Breast epithelium (tissue), 4 donors: ENCODE data around the gene DGKB. TPM values are rescaled to one million over a fixed set of nuclear protein-coding genes. Genes with fewer than 3 reads are reported as not detected.

ENCODE experiments used
- DNase-seq, 2 donors: peaks; one replicate each; pipeline ENCODE4 v3.0.0-alpha.2; 2019; ENCODE audit warnings: low spot score in 2 of 2
- H3K27ac ChIP-seq, 2 donors: fragments of 200-600 bp; sonication (generic) in 1 of 2; one replicate each; pipeline ENCODE4 v1.5.1; 2016 to 2019; ENCODE audit warnings: mild to moderate bottlenecking in 1 of 2
- H3K27me3 ChIP-seq, 2 donors: fragments of 200-600 bp; sonication (generic) in 1 of 2; one replicate each; pipeline versions ENCODE4 v1.5.1 to v1.6.0; 2017 to 2019; ENCODE audit warnings: control low read depth in 1 of 2, mild to moderate bottlenecking in 1 of 2
- H3K36me3 ChIP-seq: fragments of 200-600 bp; one replicate; pipeline ENCODE4 v1.5.1; 2019
- H3K4me1 ChIP-seq, 2 donors: fragments of 200-600 bp; sonication (generic); one replicate each; pipeline ENCODE4 v1.5.1; 2016 to 2019; ENCODE audit warnings: control low read depth in 1 of 2
- H3K4me3 ChIP-seq, 3 donors: fragments of 200-600 bp; sonication (generic); 1 replicate in 2 of 3; 2 replicates in 1 of 3; pipeline ENCODE4 v1.5.1; 2016 to 2019; ENCODE audit warnings: mild to moderate bottlenecking in 3 of 3, moderate library complexity in 2 of 3
- H3K9me3 ChIP-seq, 2 donors: fragments of 200-600 bp; sonication (generic) in 1 of 2; one replicate each; pipeline ENCODE4 v1.5.1; 2016 to 2019; ENCODE audit warnings: control low read depth in 1 of 2
- CTCF ChIP-seq, 3 donors: fragments of 450-650 bp; IDR thresholded peaks; one replicate each; pipeline ENCODE4 v1.5.1; 2016 to 2017; ENCODE audit warnings: antibody characterized with exemption in 3 of 3, mild to moderate bottlenecking in 3 of 3, moderate library complexity in 3 of 3
- POLR2A ChIP-seq: fragments of 450-650 bp; IDR thresholded peaks from one replicate; pipeline ENCODE4 v1.6.1; 2016; ENCODE audit warnings: antibody characterized with exemption, mild to moderate bottlenecking, moderate library complexity
- POLR2AphosphoS5 ChIP-seq, 3 donors: sonication (generic); formaldehyde crosslinking; IDR thresholded peaks; one replicate each; pipeline ENCODE4 v1.6.1; 2017; ENCODE audit warnings: antibody characterized with exemption in 3 of 3
- intact Hi-C: fragments of 100-400 bp; cut with DNase I; formaldehyde crosslinking; loops from one replicate; pipeline ENCODE4 v1.15.1; 2023; ENCODE audit warnings: low total_unique reads
- total RNA-seq, 3 donors: library from RNA; depleted of rRNA; stranded (reverse); fragments of >200 nt; gene quantifications; one replicate each; pipeline ENCODE4 v1.1.0, GENCODE V29; 2016

Gene DGKB
- total RNA-seq, 3 donors from 2014 or later: 0.16 to 0.44 (median 0.33) TPM

GRCh38 chr7:14837216-14837615 lies 65.3 kb downstream of the DGKB start:
- TF ChIP-seq POLR2A (no peak), POLR2AphosphoS5 (IDR thresholded peaks at IDR 0.05) (no peak)
- intact Hi-C loops: no loop called here
- Histone ChIP-seq H3K27ac (no peak overlapping the region), H3K9me3 (no peaks in the 10 kb centered on the region), H3K4me3 (no peak overlapping the region), H3K36me3 (no peaks in the 10 kb centered on the region), H3K4me1 (no peaks in the 10 kb centered on the region), H3K27me3 (no peaks in the 10 kb centered on the region)
- DNase-seq: no peak

DNA sequence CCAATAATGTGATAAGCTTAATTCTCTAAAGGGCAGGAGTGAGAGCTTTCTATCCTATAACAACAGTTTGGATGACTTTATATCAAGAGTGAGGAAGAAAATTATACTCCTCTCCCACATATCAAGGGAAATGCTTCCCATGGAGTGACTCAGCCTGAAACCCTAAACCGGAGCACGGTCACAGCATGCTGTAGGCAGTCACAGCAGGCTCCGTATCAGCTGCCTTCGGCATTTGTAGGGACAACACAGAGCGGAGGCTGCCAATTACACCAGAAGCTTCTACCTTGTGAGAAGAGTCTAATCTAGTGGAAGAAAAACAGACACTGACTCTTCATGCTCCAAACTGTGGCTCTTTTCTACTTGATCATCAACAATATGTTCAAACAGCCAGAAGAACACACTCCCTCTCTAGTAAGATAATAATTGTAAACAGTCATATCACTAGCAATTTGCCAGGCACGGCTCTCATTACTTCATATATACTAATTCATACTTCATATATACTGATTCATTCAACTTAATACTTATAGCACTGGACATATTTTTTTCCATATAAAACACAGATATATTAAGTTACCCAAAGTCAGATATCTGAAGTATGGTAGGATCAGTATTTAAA lies 65.9 kb downstream of the DGKB start:
- no peaks in the 10 kb centered on the region for H3K27me3 ChIP-seq
- no peak for DNase-seq
- no peak overlapping the region for H3K27ac ChIP-seq
- TF ChIP-seq POLR2A (no peak), CTCF (IDR thresholded peaks at IDR 0.05) (no peak)
- H3K4me1 ChIP-seq: no peaks in the 10 kb centered on the region
- no peaks in the 10 kb centered on the region for H3K9me3 ChIP-seq
- no peak overlapping the region for H3K4me3 ChIP-seq
- intact Hi-C loops: no loop called here
- H3K36me3 ChIP-seq: no peaks in the 10 kb centered on the region

DNA sequence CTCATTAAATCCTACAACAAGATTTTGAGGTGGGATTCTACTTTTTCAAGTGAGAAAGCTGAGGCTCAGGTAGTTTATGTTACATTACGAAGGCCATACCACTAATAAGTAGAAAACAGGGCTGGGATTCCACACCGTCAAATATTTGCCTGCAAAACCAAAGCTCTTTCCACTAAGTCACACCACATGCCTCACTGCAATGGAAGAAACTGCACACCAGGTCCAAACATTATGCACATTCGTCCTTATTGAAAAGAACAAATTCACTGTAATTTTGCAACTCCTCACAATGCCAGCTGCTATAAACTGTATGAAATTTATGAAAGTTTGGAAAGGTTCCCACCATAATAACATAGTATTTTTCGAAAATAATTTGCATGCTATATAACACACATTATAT lies 66.5 kb downstream of the DGKB start:
- TF ChIP-seq POLR2AphosphoS5 (IDR thresholded peaks at IDR 0.05) (no peak), CTCF (IDR thresholded peaks at IDR 0.05) (no peak), POLR2A (no peak)
- Histone ChIP-seq H3K27me3 (no peaks in the 10 kb centered on the region), H3K4me3 (no peak overlapping the region), H3K4me1 (no peaks in the 10 kb centered on the region), H3K36me3 (no peaks in the 10 kb centered on the region), H3K9me3 (no peaks in the 10 kb centered on the region), H3K27ac (no peak overlapping the region)
- no peak for DNase-seq
- intact Hi-C loops: no loop called here

DNA sequence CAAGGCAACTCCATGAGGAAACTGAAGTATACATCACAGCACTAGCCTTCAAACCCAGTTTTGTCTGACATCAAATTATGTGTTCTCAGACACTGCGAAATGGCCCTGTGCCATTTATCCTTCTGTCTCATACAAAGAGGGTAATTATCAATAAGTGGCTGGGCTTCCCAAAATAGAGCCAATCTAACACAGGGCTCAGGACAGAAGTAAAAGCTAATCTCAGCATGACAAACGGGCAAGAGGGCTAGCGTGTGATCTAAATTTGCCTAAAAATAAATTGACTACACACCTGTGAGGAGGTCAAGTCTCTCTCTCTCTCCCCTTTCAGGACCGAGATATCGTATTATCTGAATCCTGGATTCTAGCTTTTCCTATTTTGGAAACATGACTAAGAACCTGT lies 67.2 kb downstream of the DGKB start:
- Histone ChIP-seq H3K27ac (no peak overlapping the region), H3K4me3 (no peak overlapping the region), H3K27me3 (no peaks in the 10 kb centered on the region), H3K9me3 (no peaks in the 10 kb centered on the region), H3K4me1 (no peaks in the 10 kb centered on the region), H3K36me3 (no peaks in the 10 kb centered on the region)
- DNase-seq: no peak
- intact Hi-C loops: no loop called here
- TF ChIP-seq POLR2A (no peak), CTCF (IDR thresholded peaks at IDR 0.05) (no peak), POLR2AphosphoS5 (IDR thresholded peaks at IDR 0.05) (no peak)

- Histone ChIP-seq H3K9me3 (no peaks in the 10 kb centered on the region), H3K27ac (no peak overlapping the region), H3K4me1 (no peaks in the 10 kb centered on the region), H3K27me3 (no peaks in the 10 kb centered on the region), H3K4me3 (no peak overlapping the region), H3K36me3 (no peaks in the 10 kb centered on the region)
- TF ChIP-seq POLR2AphosphoS5 (IDR thresholded peaks at IDR 0.05): no peak
- TF ChIP-seq POLR2A: no peak
- intact Hi-C loops: no loop called here
- DNase-seq: no peak
These were observed 67.7 kb downstream of the DGKB start for GRCh38 chr7:14834883-14835282.

GRCh38 chr7:14834456-14834855 lies 68.1 kb downstream of the DGKB start:
- Histone ChIP-seq H3K4me1 (no peaks in the 10 kb centered on the region), H3K4me3 (no peak overlapping the region), H3K27me3 (no peaks in the 10 kb centered on the region), H3K9me3 (no peaks in the 10 kb centered on the region), H3K27ac (no peak overlapping the region), H3K36me3 (no peaks in the 10 kb centered on the region)
- intact Hi-C loops: no loop called here
- no peak for TF ChIP-seq POLR2AphosphoS5 (IDR thresholded peaks at IDR 0.05)
- no peak for TF ChIP-seq CTCF (IDR thresholded peaks at IDR 0.05)
- DNase-seq: no peak
